Aorta (tissue), 5 donors: ENCODE results near the gene AGBL4. TPM values are rescaled to one million over a fixed set of nuclear protein-coding genes. Genes with fewer than 3 reads are reported as not detected.

Experiments used
- ATAC-seq: fragments of 200-7000 bp; cut with Tn5 transposase; one replicate; pipeline ENCODE4 v1.9.1; 2022; ENCODE audit warnings: moderate library complexity; ENCODE audit not compliant: low FRiP score
- DNase-seq, 2 donors: peaks; one replicate each; pipeline ENCODE4 v3.0.0-alpha.2; 2020
- H3K27ac ChIP-seq, 2 donors: one replicate each; pipeline ENCODE4 v1.5.1; 2013; ENCODE audit warnings: low read length in 2 of 2, mild to moderate bottlenecking in 2 of 2, moderate library complexity in 2 of 2, control low read depth in 1 of 2, inconsistent platforms in 1 of 2, low read depth in 1 of 2
- H3K27me3 ChIP-seq, 2 donors: one replicate each; pipeline ENCODE4 v1.6.1; 2013; ENCODE audit warnings: control low read depth in 1 of 2, low read length in 1 of 2, mild to moderate bottlenecking in 1 of 2, moderate library complexity in 1 of 2; ENCODE audit not compliant: insufficient read depth in 2 of 2, control insufficient read depth in 1 of 2
- H3K36me3 ChIP-seq, 2 donors: one replicate each; pipeline ENCODE4 v1.6.1; 2013; ENCODE audit warnings: control low read depth in 1 of 2, low read length in 1 of 2, mild to moderate bottlenecking in 1 of 2; ENCODE audit not compliant: insufficient read depth in 2 of 2, control insufficient read depth in 1 of 2
- H3K4me1 ChIP-seq, 2 donors: one replicate each; pipeline ENCODE4 v1.6.1; 2013; ENCODE audit warnings: low read length in 2 of 2, control low read depth in 1 of 2, mild to moderate bottlenecking in 1 of 2, moderate library complexity in 1 of 2; ENCODE audit not compliant: insufficient read depth in 2 of 2, control insufficient read depth in 1 of 2
- H3K4me3 ChIP-seq, 2 donors: one replicate each; pipeline ENCODE4 v1.5.1; 2013; ENCODE audit warnings: low read length in 2 of 2, control low read depth in 1 of 2, mild to moderate bottlenecking in 1 of 2
- H3K9me3 ChIP-seq: one replicate; pipeline ENCODE4 v1.6.1; 2013; ENCODE audit warnings: mild to moderate bottlenecking, low read length; ENCODE audit not compliant: control insufficient read depth
- WGBS, 2 donors: extraction: QIAGEN DNeasy Blood & Tissue Kit; methylation state at CpG; one replicate each; pipeline ENCODE4 v1.1.7; 2013; 5-methylcytosine and 5-hydroxymethylcytosine counted together
- intact Hi-C, 2 donors: fragments of 100-400 bp; cut with DNase I; formaldehyde crosslinking; loops; one replicate each; pipeline versions ENCODE4 v1.14.2 to v1.15.0; 2022
- polyA plus RNA-seq, 2 donors: library from polyadenylated mRNA; stranded (reverse); fragments of 200-250 nt; gene quantifications; one replicate each; pipeline ENCODE4 v1.2.3, GENCODE V29; 2013
- total RNA-seq, 2 donors: library from RNA; stranded (reverse); fragmentation: NEBNext Ultra II Directional; extraction: Animal tissue kit (Norgen Biotek cat#: 25700); gene quantifications; one replicate each; pipeline ENCODE4 v1.2.1, GENCODE V29; 2021
- donor health status: healthy with polysubstance abuse.
- donor health status: Bipolar disorder and iron deficiency.
- donor health status: DM: no; HTN: no; CAD: no.
- donor health status: DM: no; HTN: no; CAD: no.
- donor health status: DM: yes; HTN: yes; CAD: no.

The AGBL4 gene
- total and polyA plus RNA-seq, 4 donors, result 0.18 TPM; not detected in 3

DNA sequence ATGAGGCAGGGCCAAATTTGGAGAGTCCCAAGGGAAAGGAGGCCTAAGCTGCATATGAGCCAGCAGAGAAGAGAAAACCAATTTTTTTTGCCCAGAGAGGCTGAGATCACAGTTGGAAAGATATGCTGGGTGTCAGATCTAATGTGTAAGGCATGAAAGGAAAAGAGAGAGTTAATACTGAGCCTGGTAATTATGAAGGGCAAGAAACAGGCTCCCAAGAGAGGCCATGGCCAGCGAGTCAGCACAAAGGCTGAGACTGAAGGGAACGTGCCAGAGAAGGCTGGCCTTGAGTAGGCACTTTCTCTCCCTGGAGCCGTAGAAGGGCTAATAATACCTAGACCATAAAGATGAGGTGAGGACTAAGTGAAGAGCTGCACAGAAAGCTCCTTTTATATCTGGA is 1215.3 kb downstream of the AGBL4 start:
- peak; percentile 61 for ATAC-seq
- no peak overlapping the region for H3K4me3 ChIP-seq
- no peaks in the 10 kb centered on the region for H3K36me3 ChIP-seq
- H3K4me1 ChIP-seq, result peaks cover 2 to 3% of the 10 kb centered on the region in 2 donors
- H3K27ac ChIP-seq, result peak overlapping the region in 1 of 2 donors; percentile 66
- H3K9me3 ChIP-seq, result no peaks in the 10 kb centered on the region
- peak in 1 of 2 donors; percentile 49 for DNase-seq
- H3K27me3 ChIP-seq, result no peaks in the 10 kb centered on the region
- intact Hi-C loops, result loop anchor here in 1 of 2 donors (5.0 kb wide), 1 partner anchor 126 kb away; no protein-coding TSS in a partner anchor
- WGBS, 2 donors, result 1 to 9% methylated on average over 3 of the region's 3 CpGs

DNA sequence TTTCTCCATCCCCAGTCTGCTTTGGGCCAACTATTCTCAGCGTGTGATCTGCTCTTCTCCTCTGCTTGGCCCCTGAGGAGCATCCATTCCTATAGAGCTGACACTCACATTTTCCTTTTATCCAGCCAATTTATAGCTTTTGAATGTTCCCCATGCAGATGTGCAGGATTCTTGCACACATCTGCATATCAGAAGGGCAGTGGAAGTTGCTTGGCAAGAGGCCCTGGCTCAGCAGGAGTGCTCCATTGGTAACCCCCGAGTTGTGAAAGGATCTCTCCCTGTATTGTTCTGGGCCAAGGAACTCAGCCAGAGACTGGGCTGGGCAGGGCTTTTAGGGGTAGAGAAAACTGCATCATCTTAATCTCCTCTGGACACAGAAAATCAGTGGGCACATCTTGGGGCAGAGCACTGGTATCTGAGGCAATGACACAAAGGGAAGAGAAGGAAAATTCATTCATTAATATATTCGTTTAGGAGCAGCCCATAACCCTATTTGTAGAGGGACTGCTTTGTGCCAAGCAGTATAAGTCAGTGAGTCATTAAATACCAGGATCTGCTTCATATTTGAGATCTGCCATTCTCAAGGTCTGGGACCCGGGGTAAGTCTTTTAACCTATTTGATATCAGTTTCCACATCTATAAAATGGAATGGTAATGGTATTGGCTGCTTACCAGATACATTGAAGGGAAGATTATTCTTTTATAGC is 1216.0 kb downstream of the AGBL4 start:
- DNase-seq (peak in 1 of 2 donors; percentile 48), ATAC-seq (no peak)
- Histone ChIP-seq H3K4me1 (peaks cover 2 to 3% of the 10 kb centered on the region in 2 donors), H3K4me3 (no peak overlapping the region), H3K27ac (peak overlapping the region in 1 of 2 donors; percentile 18), H3K27me3 (no peaks in the 10 kb centered on the region), H3K36me3 (no peaks in the 10 kb centered on the region), H3K9me3 (no peaks in the 10 kb centered on the region)
- WGBS, 2 donors, result 9 to 10% methylated on average over 4 of the region's 4 CpGs
- intact Hi-C loops, result loop anchor here in 1 of 2 donors (5.0 kb wide), 1 partner anchor 125 kb away; no protein-coding TSS in a partner anchor

DNA sequence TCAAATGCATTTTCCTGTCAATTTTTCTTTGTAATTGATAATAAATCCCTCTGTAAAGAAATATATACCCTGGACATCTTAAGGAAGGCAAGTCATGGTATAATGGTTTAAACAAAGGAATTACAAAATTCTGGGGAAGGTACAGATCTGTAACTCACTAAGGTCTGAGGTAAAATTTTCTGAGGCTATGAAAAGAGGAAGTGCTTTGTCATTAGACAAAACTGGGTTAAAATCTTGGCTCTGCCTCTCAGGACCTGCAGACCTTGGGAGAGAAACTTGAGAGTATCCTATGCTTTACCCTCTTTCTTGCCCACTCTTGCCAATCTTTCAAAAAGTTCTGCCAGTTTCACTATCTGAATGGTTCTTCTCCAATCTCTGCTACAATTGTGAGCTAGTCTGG is 1220.3 kb downstream of the AGBL4 start:
- Histone ChIP-seq H3K27me3 (no peaks in the 10 kb centered on the region), H3K4me3 (no peak overlapping the region), H3K9me3 (no peaks in the 10 kb centered on the region), H3K4me1 (no peaks in the 10 kb centered on the region), H3K36me3 (no peaks in the 10 kb centered on the region), H3K27ac (no peak overlapping the region)
- ATAC-seq (no peak), DNase-seq (no peak)
- intact Hi-C loops, result no loop called here

DNA sequence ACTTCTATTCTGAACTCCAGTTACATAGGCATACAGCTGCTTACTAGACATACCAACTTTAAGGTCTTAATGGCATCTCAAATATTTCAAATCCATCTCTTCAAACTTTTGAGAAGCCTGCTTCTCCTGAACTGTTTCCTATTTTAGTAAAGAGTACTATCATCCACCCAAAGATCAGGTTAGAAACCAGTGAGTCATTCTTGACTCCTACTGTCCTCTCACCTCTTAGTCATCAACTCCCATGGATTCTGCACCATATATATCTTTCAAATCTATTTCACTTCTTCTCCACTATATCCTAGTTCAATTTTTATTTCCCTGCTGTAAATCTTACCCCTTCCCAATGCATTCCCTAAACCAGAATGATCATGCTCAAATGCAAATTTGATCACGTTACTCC is 1228.9 kb downstream of the AGBL4 start:
- no peak overlapping the region for H3K4me3 ChIP-seq
- H3K4me1 ChIP-seq, result peaks cover 0 to 5% of the 10 kb centered on the region in 2 donors
- DNase-seq (no peak), ATAC-seq (no peak)
- intact Hi-C loops, result no loop called here
- no peak overlapping the region for H3K27ac ChIP-seq
- H3K36me3 ChIP-seq, result no peaks in the 10 kb centered on the region
- no peaks in the 10 kb centered on the region for H3K9me3 ChIP-seq
- WGBS, 2 donors, result 0 to 1% methylated on average over 1 of the region's 1 CpG
- no peaks in the 10 kb centered on the region for H3K27me3 ChIP-seq

DNA sequence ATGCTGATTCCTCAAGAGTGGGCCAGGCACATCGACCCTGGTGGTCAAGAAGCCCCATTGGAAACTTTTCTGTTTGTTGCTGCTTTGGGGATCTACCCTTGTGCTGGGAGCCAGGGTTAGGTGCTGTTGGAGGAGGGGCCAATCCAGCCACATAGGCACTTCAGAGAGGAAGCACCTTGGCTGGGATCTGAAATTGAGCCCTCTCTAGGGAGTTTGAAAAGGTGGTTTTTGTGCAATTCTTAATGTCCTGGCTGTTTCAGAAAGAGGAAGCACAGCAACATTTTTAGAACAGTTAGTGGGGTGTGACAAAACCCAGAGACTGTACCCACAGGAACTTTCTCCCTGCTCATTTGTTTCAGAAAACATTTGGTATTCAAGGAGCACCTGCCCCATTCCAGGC is 1229.9 kb downstream of the AGBL4 start:
- 60 to 75% methylated on average over 1 of the region's 1 CpG for WGBS, 2 donors
- intact Hi-C loops, result no loop called here
- H3K9me3 ChIP-seq, result no peaks in the 10 kb centered on the region

DNA sequence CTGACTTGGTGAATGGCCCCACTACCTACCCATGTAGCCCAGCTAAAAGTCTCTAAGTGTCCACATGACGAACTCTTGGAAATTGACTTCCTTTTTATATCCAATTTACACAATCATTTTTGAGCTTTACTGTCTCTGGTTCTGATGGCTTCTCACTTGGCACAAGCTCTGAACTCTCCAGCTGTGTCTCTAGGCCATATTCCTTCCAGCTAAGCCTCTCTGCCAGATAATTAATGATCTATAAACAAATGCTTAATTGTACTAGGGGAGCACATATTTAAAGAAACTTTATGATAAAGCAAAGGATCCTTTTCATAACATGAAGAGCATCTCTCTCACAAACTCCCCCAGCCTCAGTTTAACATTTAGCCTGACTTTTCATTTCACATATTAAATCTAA is 1230.8 kb downstream of the AGBL4 start:
- Histone ChIP-seq H3K27ac (no peak overlapping the region), H3K4me3 (no peak overlapping the region), H3K9me3 (no peaks in the 10 kb centered on the region), H3K4me1 (peaks cover 0 to 5% of the 10 kb centered on the region in 2 donors), H3K27me3 (no peaks in the 10 kb centered on the region), H3K36me3 (no peaks in the 10 kb centered on the region)
- 91 to 94% methylated on average over 1 of the region's 1 CpG for WGBS, 2 donors
- intact Hi-C loops, result no loop called here
- DNase-seq (no peak), ATAC-seq (no peak)

More for the DNA sequence above, 1229.9 kb downstream of the AGBL4 start:
- no peak for ATAC-seq
- Histone ChIP-seq H3K4me3 (no peak overlapping the region), H3K27me3 (no peaks in the 10 kb centered on the region), H3K36me3 (no peaks in the 10 kb centered on the region), H3K4me1 (peaks cover 0 to 5% of the 10 kb centered on the region in 2 donors), H3K27ac (no peak overlapping the region)
- no peak for DNase-seq

DNA sequence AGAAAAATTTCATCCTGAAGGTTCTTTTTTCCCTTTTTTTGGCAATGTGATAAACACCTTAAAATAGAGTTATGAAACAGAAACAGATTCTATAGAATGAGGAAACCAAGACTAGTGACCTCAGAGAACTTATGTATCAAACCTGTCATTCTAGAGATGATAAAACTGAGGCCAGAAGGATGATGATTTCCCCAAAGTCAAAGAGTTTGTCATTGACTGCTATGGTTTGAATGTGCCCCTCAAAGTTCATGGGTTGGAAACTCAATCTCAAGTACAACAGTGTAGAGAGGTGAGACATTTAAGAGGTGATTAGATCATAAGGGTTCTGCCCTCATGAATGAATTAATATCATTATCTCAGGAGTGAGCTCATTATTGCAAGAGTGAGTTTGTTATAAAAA is 1233.4 kb downstream of the AGBL4 start:
- no peaks in the 10 kb centered on the region for H3K36me3 ChIP-seq
- H3K4me3 ChIP-seq, result no peak overlapping the region
- peaks cover 0 to 5% of the 10 kb centered on the region in 2 donors for H3K4me1 ChIP-seq
- H3K27ac ChIP-seq, result peak overlapping the region; percentile 35 to 57
- no peak for ATAC-seq
- H3K27me3 ChIP-seq, result no peaks in the 10 kb centered on the region
- intact Hi-C loops, result no loop called here
- no peak for DNase-seq
- H3K9me3 ChIP-seq, result no peaks in the 10 kb centered on the region

DNA sequence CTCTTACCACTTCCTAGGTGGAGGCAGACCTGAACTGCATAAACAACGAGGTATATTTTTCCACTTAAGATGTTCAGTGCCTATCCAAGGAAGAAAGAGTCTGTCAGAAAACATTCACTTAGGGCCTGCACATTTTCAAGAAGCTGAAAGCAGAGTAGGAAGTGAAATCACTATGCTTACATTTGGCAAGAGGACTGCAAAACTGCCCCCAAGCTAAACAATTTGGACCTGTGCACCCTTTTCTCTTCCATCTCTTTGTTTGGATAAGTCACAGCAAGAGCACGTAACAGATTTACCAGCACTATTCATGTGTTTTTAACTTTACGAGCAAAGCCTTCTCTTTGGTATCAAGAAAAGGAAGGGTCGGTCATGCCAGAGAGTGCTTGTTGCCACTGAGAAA is 1233.9 kb downstream of the AGBL4 start:
- Histone ChIP-seq H3K4me3 (no peak overlapping the region), H3K27ac (peak overlapping the region; percentile 79 to 90), H3K27me3 (no peaks in the 10 kb centered on the region), H3K4me1 (peaks cover 0 to 5% of the 10 kb centered on the region in 2 donors), H3K36me3 (no peaks in the 10 kb centered on the region), H3K9me3 (no peaks in the 10 kb centered on the region)
- WGBS, 2 donors, result 0 to 4% methylated on average over 4 of the region's 4 CpGs
- intact Hi-C loops, result no loop called here
- no peak for DNase-seq
- ATAC-seq, result no peak

DNA sequence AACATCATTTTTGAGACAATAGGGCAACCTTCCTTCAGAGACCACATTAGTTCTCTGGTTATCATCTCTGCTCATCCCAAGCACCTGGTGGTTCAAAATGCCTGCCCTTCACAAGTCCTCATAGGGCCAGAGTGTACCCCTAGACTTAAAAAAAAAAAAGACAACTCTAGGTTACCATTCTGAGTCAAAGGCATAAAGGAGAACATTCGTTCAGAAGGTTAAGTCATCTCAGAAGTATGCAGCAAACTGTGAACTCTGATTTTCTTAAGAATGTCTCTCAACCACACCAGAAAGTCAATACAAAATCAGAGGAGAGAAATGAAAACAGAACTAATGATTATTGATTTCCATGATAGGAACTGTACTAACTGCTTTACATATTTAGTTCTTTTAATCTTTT is 1237.9 kb downstream of the AGBL4 start:
- Histone ChIP-seq H3K4me3 (no peak overlapping the region), H3K36me3 (no peaks in the 10 kb centered on the region), H3K27me3 (no peaks in the 10 kb centered on the region), H3K27ac (no peak overlapping the region), H3K4me1 (peaks cover 0 to 5% of the 10 kb centered on the region in 2 donors), H3K9me3 (no peaks in the 10 kb centered on the region)
- intact Hi-C loops, result no loop called here
- 90 to 94% methylated on average over 1 of the region's 1 CpG for WGBS, 2 donors
- DNase-seq, result no peak
- ATAC-seq, result no peak
